GM23338 (cell line): ENCODE measurements around the gene TAF11. TPM values are rescaled to one million over a fixed set of nuclear protein-coding genes. Genes with fewer than 3 reads are reported as not detected.

Experiments
- ATAC-seq: fragments of 200-7000 bp; cut with Tn5 transposase; 3 replicates; pipeline ENCODE4 v1.9.1; 2020
- DNase-seq: peaks from one replicate; pipeline ENCODE4 v3.0.0-alpha.2; 2015; ENCODE audit warnings: low spot score
- H2AFZ ChIP-seq: fragments of 200-600 bp; sonication (generic); 2 replicates; pipeline ENCODE4 v1.8.0; 2016; ENCODE audit warnings: antibody characterized with exemption, mild to moderate bottlenecking, moderate library complexity
- H3F3A ChIP-seq: fragments of 200-600 bp; sonication (generic); replicated peaks from 2 replicates; pipeline ENCODE4 v1.8.0; 2017; ENCODE audit warnings: antibody characterized with exemption, mixed run types, low read depth
- H3K27ac ChIP-seq: fragments of 200-600 bp; sonication (generic); 2 replicates; pipeline ENCODE4 v1.6.1; 2016; ENCODE audit warnings: low read depth
- H3K27me3 ChIP-seq: fragments of 200-600 bp; sonication (generic); 2 replicates; pipeline ENCODE4 v1.8.0; 2016; ENCODE audit warnings: mild to moderate bottlenecking, mixed run types, moderate library complexity; ENCODE audit not compliant: insufficient read depth
- H3K36me3 ChIP-seq: fragments of 200-600 bp; sonication (generic); 2 replicates; pipeline ENCODE4 v1.8.0; 2016; ENCODE audit warnings: mild to moderate bottlenecking; ENCODE audit not compliant: insufficient read depth
- H3K4me1 ChIP-seq: fragments of 200-600 bp; sonication (generic); 2 replicates; pipeline ENCODE4 v1.8.0; 2016; ENCODE audit warnings: mild to moderate bottlenecking, moderate library complexity; ENCODE audit not compliant: insufficient read depth
- H3K4me2 ChIP-seq: fragments of 200-600 bp; sonication (generic); 2 replicates; pipeline ENCODE4 v1.7.1; 2017; ENCODE audit warnings: mixed run types
- H3K4me3 ChIP-seq: fragments of 200-600 bp; sonication (generic); 2 replicates; pipeline ENCODE4 v1.6.1; 2016; ENCODE audit warnings: mixed run types
- H3K79me2 ChIP-seq: fragments of 200-600 bp; sonication (generic); replicated peaks from 2 replicates; pipeline ENCODE4 v1.8.0; 2017; ENCODE audit warnings: mild to moderate bottlenecking; ENCODE audit not compliant: insufficient read depth
- H3K9me2 ChIP-seq: fragments of 200-600 bp; sonication (generic); 2 replicates; pipeline ENCODE4 v1.8.0; 2017; ENCODE audit not compliant: insufficient read depth
- H4K20me1 ChIP-seq: fragments of 200-600 bp; sonication (generic); replicated peaks from 2 replicates; pipeline ENCODE4 v1.8.0; 2017; ENCODE audit warnings: mild to moderate bottlenecking; ENCODE audit not compliant: insufficient read depth
- H3K27ac Mint-ChIP-seq: 2 replicates; pipeline ENCODE4 v1.8.0; 2020; ENCODE audit warnings: inconsistent platforms, mild to moderate bottlenecking, moderate library complexity, mixed read lengths
- H3K27me3 Mint-ChIP-seq: 3 replicates; pipeline ENCODE4 v1.8.0; 2022; ENCODE audit warnings: low read depth, mild to moderate bottlenecking, moderate library complexity, mixed read lengths, inconsistent platforms; ENCODE audit not compliant: insufficient read depth, poor library complexity
- H3K36me3 Mint-ChIP-seq: 3 replicates; pipeline ENCODE4 v1.8.0; 2021; ENCODE audit warnings: low read depth, mild to moderate bottlenecking, inconsistent platforms, moderate library complexity, mixed read lengths
- H3K4me1 Mint-ChIP-seq: 3 replicates; pipeline ENCODE4 v1.8.0; 2020; ENCODE audit warnings: mild to moderate bottlenecking, inconsistent platforms, mixed read lengths
- H3K4me3 Mint-ChIP-seq: 3 replicates; pipeline ENCODE4 v1.8.0; 2021; ENCODE audit warnings: moderate library complexity, mild to moderate bottlenecking, inconsistent platforms, mixed read lengths
- H3K9me3 Mint-ChIP-seq: 3 replicates; pipeline ENCODE4 v1.8.0; 2020; ENCODE audit warnings: moderate library complexity, mild to moderate bottlenecking, inconsistent platforms, mixed read lengths
- CREB1 ChIP-seq: fragments of 250-450 bp; sonication (Bioruptor Pico); IDR thresholded peaks from 2 replicates; pipeline ENCODE4 v1.5.0; 2020; ENCODE audit warnings: low read depth, mild to moderate bottlenecking, moderate library complexity
- EZH2 ChIP-seq: fragments of 200-600 bp; sonication (generic); IDR thresholded peaks from one replicate; pipeline ENCODE4 v1.8.0; 2017; ENCODE audit warnings: antibody characterized with exemption, mild to moderate bottlenecking, low read depth; ENCODE audit not compliant: unreplicated experiment
- JUNB ChIP-seq: IDR thresholded peaks from one replicate; pipeline ENCODE4 v1.6.1; 2016; ENCODE audit warnings: antibody characterized with exemption; ENCODE audit not compliant: unreplicated experiment
- POLR2AphosphoS5 ChIP-seq: IDR thresholded peaks from 2 replicates; pipeline ENCODE4 v1.6.1; 2016; ENCODE audit warnings: antibody characterized with exemption, low read depth
- STAT1 ChIP-seq: IDR thresholded peaks from one replicate; pipeline ENCODE4 v1.6.1; 2016; ENCODE audit warnings: antibody characterized with exemption; ENCODE audit not compliant: unreplicated experiment
- ZNF331 ChIP-seq: fragments of 250-450 bp; sonication (Bioruptor Pico); IDR thresholded peaks from 2 replicates; pipeline ENCODE4 v1.5.0; 2020; ENCODE audit warnings: low read depth, mild to moderate bottlenecking, moderate library complexity
- polyA plus RNA-seq: library from polyadenylated mRNA; unstranded; fragments of >200 nt; fragmentation: Nextera tagmentation; extraction: Ambion mirVana; gene quantifications from 2 replicates; pipeline ENCODE4 v1.2.1, GENCODE V29; 2016
- total RNA-seq: library from RNA; depleted of rRNA; stranded (reverse); fragments of >200 nt; shearing (Covaris generic); gene quantifications from 2 replicates; pipeline ENCODE4 v1.2.3, GENCODE V29; 2014
- TF ChIP-seq, protein P1 (sequence below): fragments of 250-450 bp; sonication (Bioruptor Pico); IDR thresholded peaks from 2 replicates; pipeline ENCODE4 v1.5.0; 2020; ENCODE audit warnings: mild to moderate bottlenecking, moderate library complexity
- TF ChIP-seq, protein P2 (sequence below): IDR thresholded peaks from 2 replicates; pipeline ENCODE4 v1.6.1; 2016; ENCODE audit warnings: antibody characterized with exemption
- TF ChIP-seq, protein P3 (sequence below), 2 experiments: fragments of 200-600 bp in 1 of 2; sonication (generic) in 1 of 2; conservative IDR thresholded peaks; 2 replicates each; pipeline versions ENCODE4 v1.5.1 to v1.6.1; 2016 to 2017; ENCODE audit warnings: antibody characterized with exemption in 2 of 2, low read depth in 2 of 2, mild to moderate bottlenecking in 2 of 2, moderate library complexity in 1 of 2

Gene TAF11
- total and polyA plus RNA-seq, 2 experiments from 2014 or later, result 51.1 to 65.3 TPM

DNA sequence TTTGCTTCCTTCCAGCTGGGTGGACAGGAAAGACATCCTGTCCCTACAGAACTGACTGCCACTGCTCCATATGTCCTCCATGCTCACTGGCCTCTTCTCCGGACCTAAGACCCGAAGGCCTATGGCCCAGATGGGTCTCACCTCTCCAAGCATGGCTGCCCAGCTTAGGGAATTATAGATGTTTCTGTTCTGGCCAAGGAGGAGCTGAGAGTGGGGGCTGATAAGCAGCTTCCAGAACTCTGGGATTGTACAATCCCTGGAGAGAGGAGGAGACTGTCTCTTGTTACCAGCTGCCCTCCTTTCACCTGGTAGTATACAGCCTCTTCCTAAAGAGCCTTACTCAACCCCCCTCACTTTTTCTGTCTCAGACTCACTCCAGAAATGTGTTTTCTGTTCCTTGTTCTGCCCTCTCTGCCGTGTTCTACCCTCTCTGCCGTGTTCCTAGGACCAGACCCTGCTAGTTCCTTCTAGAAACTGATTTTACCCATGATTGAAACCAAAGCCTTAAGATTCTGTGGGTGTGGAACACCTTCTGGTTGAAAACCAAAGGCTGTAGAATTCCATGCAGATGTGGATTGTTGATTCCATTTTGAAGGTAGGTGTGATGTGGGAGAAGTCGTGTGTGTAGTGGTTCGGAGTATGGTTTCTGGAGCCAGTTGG, 29.9 kb upstream of the TAF11 start (continued):
- TF ChIP-seq, protein P1, sequence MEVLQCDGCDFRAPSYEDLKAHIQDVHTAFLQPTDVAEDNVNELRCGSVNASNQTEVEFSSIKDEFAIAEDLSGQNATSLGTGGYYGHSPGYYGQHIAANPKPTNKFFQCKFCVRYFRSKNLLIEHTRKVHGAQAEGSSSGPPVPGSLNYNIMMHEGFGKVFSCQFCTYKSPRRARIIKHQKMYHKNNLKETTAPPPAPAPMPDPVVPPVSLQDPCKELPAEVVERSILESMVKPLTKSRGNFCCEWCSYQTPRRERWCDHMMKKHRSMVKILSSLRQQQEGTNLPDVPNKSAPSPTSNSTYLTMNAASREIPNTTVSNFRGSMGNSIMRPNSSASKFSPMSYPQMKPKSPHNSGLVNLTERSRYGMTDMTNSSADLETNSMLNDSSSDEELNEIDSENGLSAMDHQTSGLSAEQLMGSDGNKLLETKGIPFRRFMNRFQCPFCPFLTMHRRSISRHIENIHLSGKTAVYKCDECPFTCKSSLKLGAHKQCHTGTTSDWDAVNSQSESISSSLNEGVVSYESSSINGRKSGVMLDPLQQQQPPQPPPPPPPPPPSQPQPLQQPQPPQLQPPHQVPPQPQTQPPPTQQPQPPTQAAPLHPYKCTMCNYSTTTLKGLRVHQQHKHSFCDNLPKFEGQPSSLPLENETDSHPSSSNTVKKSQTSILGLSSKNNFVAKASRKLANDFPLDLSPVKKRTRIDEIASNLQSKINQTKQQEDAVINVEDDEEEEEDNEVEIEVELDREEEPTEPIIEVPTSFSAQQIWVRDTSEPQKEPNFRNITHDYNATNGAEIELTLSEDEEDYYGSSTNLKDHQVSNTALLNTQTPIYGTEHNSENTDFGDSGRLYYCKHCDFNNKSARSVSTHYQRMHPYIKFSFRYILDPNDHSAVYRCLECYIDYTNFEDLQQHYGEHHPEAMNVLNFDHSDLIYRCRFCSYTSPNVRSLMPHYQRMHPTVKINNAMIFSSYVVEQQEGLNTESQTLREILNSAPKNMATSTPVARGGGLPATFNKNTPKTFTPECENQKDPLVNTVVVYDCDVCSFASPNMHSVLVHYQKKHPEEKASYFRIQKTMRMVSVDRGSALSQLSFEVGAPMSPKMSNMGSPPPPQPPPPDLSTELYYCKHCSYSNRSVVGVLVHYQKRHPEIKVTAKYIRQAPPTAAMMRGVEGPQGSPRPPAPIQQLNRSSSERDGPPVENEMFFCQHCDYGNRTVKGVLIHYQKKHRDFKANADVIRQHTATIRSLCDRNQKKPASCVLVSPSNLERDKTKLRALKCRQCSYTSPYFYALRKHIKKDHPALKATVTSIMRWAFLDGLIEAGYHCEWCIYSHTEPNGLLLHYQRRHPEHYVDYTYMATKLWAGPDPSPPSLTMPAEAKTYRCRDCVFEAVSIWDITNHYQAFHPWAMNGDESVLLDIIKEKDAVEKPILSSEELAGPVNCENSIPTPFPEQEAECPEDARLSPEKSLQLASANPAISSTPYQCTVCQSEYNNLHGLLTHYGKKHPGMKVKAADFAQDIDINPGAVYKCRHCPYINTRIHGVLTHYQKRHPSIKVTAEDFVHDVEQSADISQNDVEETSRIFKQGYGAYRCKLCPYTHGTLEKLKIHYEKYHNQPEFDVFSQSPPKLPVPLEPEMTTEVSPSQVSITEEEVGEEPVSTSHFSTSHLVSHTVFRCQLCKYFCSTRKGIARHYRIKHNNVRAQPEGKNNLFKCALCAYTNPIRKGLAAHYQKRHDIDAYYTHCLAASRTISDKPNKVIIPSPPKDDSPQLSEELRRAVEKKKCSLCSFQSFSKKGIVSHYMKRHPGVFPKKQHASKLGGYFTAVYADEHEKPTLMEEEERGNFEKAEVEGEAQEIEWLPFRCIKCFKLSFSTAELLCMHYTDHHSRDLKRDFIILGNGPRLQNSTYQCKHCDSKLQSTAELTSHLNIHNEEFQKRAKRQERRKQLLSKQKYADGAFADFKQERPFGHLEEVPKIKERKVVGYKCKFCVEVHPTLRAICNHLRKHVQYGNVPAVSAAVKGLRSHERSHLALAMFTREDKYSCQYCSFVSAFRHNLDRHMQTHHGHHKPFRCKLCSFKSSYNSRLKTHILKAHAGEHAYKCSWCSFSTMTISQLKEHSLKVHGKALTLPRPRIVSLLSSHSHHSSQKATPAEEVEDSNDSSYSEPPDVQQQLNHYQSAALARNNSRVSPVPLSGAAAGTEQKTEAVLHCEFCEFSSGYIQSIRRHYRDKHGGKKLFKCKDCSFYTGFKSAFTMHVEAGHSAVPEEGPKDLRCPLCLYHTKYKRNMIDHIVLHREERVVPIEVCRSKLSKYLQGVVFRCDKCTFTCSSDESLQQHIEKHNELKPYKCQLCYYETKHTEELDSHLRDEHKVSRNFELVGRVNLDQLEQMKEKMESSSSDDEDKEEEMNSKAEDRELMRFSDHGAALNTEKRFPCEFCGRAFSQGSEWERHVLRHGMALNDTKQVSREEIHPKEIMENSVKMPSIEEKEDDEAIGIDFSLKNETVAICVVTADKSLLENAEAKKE (CRISPR knock-in tag), result no peak
- TF ChIP-seq CREB1 (CRISPR knock-in tag) (no peak), ZNF331 (CRISPR knock-in tag) (no peak), JUNB (no peak)
- TF ChIP-seq, protein P2, sequence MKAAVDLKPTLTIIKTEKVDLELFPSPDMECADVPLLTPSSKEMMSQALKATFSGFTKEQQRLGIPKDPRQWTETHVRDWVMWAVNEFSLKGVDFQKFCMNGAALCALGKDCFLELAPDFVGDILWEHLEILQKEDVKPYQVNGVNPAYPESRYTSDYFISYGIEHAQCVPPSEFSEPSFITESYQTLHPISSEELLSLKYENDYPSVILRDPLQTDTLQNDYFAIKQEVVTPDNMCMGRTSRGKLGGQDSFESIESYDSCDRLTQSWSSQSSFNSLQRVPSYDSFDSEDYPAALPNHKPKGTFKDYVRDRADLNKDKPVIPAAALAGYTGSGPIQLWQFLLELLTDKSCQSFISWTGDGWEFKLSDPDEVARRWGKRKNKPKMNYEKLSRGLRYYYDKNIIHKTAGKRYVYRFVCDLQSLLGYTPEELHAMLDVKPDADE, result no peak

DNA sequence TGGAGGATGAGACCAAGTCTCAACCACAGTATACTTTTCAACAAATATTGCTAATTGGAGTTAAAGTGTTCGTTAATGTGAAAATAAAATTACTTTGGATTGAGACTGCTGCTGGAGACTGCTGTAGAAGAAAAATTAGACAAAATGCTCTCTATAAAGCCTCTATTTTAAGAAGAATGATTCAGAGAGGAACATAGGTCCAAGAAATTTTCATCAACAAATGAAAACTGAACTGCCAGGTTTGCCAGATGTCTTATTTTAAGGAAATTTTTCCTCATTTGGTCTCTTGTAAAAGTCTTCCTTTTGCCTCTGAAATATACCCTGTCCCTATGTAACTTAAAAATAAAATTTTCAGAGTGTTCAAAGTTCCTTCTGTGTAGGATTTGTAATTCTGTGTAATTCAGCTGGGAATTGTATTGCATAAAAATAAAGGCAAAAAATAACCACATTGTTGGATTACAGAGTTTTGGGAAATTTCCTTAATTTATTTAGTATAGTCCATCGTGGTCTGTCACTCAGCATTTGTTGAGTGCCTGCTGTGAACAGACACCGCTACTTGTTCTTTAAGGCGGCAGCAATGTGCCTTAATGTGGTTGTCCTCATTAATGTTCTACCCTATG, 28.6 kb upstream of the TAF11 start:
- no peak overlapping the region for H3K4me2 ChIP-seq
- H3K9me3 Mint-ChIP-seq, result no peaks in the 10 kb centered on the region
- ATAC-seq (no peak), DNase-seq (no peak)
- H3K4me1 Mint-ChIP-seq, result peaks cover 2% of the 10 kb centered on the region; the same call in 2 of the 3 replicates
- H3K27me3 Mint-ChIP-seq, result peaks cover 2% of the 10 kb centered on the region
- no peaks in the 10 kb centered on the region for H3K36me3 Mint-ChIP-seq
- no peaks in the 10 kb centered on the region for H3K4me1 ChIP-seq
- H3K27ac Mint-ChIP-seq, result no peak overlapping the region
- peaks cover 47% of the 10 kb centered on the region for H3K79me2 ChIP-seq
- H4K20me1 ChIP-seq, result peaks cover 14% of the 10 kb centered on the region
- no peak overlapping the region for H3K27ac ChIP-seq
- TF ChIP-seq POLR2AphosphoS5 (no peak), EZH2 (no peak), STAT1 (no peak), CREB1 (CRISPR knock-in tag) (no peak)
- TF ChIP-seq, protein P3, sequence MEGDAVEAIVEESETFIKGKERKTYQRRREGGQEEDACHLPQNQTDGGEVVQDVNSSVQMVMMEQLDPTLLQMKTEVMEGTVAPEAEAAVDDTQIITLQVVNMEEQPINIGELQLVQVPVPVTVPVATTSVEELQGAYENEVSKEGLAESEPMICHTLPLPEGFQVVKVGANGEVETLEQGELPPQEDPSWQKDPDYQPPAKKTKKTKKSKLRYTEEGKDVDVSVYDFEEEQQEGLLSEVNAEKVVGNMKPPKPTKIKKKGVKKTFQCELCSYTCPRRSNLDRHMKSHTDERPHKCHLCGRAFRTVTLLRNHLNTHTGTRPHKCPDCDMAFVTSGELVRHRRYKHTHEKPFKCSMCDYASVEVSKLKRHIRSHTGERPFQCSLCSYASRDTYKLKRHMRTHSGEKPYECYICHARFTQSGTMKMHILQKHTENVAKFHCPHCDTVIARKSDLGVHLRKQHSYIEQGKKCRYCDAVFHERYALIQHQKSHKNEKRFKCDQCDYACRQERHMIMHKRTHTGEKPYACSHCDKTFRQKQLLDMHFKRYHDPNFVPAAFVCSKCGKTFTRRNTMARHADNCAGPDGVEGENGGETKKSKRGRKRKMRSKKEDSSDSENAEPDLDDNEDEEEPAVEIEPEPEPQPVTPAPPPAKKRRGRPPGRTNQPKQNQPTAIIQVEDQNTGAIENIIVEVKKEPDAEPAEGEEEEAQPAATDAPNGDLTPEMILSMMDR (conservative IDR thresholded peaks at IDR 0.05; ENCODE audit: low read depth in 2 of 2), result no peak
- TF ChIP-seq, protein P2, result no peak
- H2AFZ ChIP-seq, result no peak overlapping the region
- no peaks in the 10 kb centered on the region for H3K9me2 ChIP-seq
- no peak overlapping the region for H3K4me3 ChIP-seq
- no peaks in the 10 kb centered on the region for H3F3A ChIP-seq
- no peaks in the 10 kb centered on the region for H3K36me3 ChIP-seq
- no peaks in the 10 kb centered on the region for H3K27me3 ChIP-seq
- H3K4me3 Mint-ChIP-seq, result no peak overlapping the region
